ENCODE data around the gene AOPEP.

Gene AOPEP

DNA sequence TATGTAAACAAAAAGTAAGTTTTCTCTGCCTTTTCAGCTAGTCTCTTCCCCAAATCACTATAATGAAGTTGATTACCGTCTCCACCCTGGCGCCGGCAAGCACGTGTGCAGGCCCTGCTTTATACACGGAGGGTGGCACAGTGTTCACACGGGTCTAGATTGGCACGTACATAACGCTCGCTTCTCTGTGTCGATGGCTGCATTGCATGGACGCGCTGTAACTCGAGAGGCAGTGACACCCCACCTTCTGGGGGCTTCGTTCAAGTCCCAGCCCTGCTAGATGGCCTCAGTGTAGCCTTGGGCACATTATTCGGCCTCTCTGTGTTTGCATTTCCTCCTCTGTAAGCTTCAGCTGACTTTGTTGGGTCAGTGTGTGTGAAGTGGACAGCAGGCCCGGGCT is 367.1 kb downstream of the AOPEP start:
- no peaks in the 10 kb centered on the region for H3K36me3 ChIP-seq (ENCODE audit: control insufficient read depth, insufficient read depth, low read length)

DNA sequence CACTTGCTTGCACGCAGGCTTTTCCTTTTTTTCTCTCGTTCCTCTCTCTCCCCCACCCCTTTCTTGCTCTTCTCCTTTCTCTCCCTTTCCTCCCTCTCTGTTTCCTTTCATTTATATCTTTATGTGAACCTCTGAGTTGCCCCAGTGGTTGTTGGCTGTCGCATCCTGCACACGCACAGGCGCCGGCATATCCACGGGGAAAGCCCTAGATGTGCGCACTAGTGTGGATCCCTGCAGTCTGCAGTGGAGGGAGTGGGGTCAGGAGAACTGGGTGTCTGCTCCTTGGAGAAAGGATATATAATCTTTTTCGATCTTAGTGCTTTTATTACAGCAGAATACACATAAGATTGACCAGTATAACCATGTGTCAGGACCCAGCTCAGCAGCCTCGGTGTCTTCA is 367.5 kb downstream of the AOPEP start:
- Histone ChIP-seq H3K4me3 (ENCODE audit: low read depth, low read length) (no peak overlapping the region), H3K9me3 (ENCODE audit: control insufficient read depth, low read length) (no peaks in the 10 kb centered on the region), H3K4me1 (peaks cover 16% of the 10 kb centered on the region), H3K27me3 (ENCODE audit: control insufficient read depth, insufficient read depth, low read length) (no peaks in the 10 kb centered on the region), H3K4me2 (ENCODE audit: low read length) (no peak overlapping the region), H2AFZ (no peak overlapping the region), H3K36me3 (ENCODE audit: control insufficient read depth, insufficient read depth, low read length) (no peaks in the 10 kb centered on the region), H3K79me2 (no peaks in the 10 kb centered on the region), H3K9ac (no peak overlapping the region), H3K27ac (no peak overlapping the region)
- TF ChIP-seq, protein P1, sequence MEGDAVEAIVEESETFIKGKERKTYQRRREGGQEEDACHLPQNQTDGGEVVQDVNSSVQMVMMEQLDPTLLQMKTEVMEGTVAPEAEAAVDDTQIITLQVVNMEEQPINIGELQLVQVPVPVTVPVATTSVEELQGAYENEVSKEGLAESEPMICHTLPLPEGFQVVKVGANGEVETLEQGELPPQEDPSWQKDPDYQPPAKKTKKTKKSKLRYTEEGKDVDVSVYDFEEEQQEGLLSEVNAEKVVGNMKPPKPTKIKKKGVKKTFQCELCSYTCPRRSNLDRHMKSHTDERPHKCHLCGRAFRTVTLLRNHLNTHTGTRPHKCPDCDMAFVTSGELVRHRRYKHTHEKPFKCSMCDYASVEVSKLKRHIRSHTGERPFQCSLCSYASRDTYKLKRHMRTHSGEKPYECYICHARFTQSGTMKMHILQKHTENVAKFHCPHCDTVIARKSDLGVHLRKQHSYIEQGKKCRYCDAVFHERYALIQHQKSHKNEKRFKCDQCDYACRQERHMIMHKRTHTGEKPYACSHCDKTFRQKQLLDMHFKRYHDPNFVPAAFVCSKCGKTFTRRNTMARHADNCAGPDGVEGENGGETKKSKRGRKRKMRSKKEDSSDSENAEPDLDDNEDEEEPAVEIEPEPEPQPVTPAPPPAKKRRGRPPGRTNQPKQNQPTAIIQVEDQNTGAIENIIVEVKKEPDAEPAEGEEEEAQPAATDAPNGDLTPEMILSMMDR (IDR thresholded peaks at IDR 0.05) = no peak

More for the DNA sequence above, 367.1 kb downstream of the AOPEP start:
- no peak overlapping the region for H3K4me3 ChIP-seq (ENCODE audit: low read depth, low read length)
- no peaks in the 10 kb centered on the region for H3K79me2 ChIP-seq
- H2AFZ ChIP-seq = no peak overlapping the region
- H3K27ac ChIP-seq = no peak overlapping the region
- TF ChIP-seq, protein P1 (IDR thresholded peaks at IDR 0.05) = no peak
- H3K9ac ChIP-seq = no peak overlapping the region
- peaks cover 16% of the 10 kb centered on the region for H3K4me1 ChIP-seq
- no peak overlapping the region for H3K4me2 ChIP-seq (ENCODE audit: low read length)
- no peaks in the 10 kb centered on the region for H3K27me3 ChIP-seq (ENCODE audit: control insufficient read depth, insufficient read depth, low read length)
- no peaks in the 10 kb centered on the region for H3K9me3 ChIP-seq (ENCODE audit: control insufficient read depth, low read length)

DNA sequence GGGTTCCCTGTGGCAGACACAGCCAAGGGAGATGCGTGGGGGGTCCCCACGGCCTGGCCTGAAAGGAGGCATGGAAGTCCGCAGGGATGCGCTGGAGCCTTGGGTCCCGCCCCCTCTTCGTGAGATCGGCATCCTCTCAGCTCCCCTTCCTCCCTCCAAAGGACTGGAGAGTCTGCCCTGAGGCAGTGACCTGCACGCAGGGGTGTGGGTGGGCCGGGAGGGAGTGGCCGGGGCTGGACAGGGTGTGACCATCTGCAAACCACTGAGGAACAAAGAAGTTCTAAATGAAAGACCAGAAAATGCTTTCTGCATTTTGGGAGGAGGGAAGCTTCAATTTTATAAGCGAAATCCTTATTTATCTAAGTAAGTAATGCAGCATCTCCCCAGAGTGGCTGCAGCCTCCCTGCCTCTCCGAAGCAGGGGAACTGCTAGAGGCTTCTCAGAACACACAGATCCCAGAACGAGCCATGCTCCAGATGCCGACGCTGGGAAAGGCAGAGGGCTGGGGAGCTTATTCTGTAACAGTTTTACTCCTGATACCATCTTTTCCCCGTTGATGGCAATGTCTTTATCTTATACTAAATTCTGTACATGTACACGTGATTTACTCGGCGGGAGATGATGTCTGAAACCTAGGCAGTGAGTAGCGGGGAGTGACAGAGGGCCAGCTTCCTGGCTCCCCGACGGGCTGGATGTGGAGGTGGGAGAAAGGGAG is 369.3 kb downstream of the AOPEP start:
- Histone ChIP-seq H2AFZ (no peak overlapping the region), H3K4me3 (ENCODE audit: low read depth, low read length) (no peak overlapping the region), H3K4me2 (ENCODE audit: low read length) (no peak overlapping the region), H3K9ac (no peak overlapping the region), H3K27me3 (ENCODE audit: control insufficient read depth, insufficient read depth, low read length) (no peaks in the 10 kb centered on the region), H3K4me1 (peaks cover 15% of the 10 kb centered on the region), H3K36me3 (ENCODE audit: control insufficient read depth, insufficient read depth, low read length) (no peaks in the 10 kb centered on the region), H3K9me3 (ENCODE audit: control insufficient read depth, low read length) (no peaks in the 10 kb centered on the region), H3K27ac (no peak overlapping the region), H3K79me2 (no peaks in the 10 kb centered on the region)
- TF ChIP-seq, protein P1 (IDR thresholded peaks at IDR 0.05) = no peak

DNA sequence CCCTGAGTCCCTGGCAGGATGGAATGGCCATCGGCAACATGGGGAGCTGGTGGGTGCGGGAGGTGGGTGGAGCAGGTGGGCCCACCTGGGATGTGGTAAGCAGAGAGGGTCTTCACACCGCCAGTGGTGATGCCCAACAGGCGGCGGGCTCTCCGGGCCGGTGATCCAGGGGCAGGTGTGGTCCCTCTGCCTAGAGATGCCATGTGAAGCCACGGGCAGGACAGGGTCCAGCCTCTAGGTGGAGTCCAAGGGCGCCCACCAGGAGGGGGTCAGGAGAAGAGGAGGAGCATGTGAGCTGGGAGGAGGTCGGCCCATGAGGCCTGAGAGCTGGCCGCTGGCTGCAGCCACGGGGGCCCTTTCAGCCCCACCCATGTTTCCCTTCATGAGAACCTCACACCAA is 369.9 kb downstream of the AOPEP start:
- Histone ChIP-seq H3K27me3 (ENCODE audit: control insufficient read depth, insufficient read depth, low read length) (no peaks in the 10 kb centered on the region), H3K36me3 (ENCODE audit: control insufficient read depth, insufficient read depth, low read length) (no peaks in the 10 kb centered on the region), H3K79me2 (no peaks in the 10 kb centered on the region), H2AFZ (no peak overlapping the region), H3K27ac (no peak overlapping the region), H3K9ac (no peak overlapping the region), H3K9me3 (ENCODE audit: control insufficient read depth, low read length) (no peaks in the 10 kb centered on the region), H3K4me1 (peaks cover 10% of the 10 kb centered on the region), H3K4me3 (ENCODE audit: low read depth, low read length) (no peak overlapping the region), H3K4me2 (ENCODE audit: low read length) (no peak overlapping the region)
- TF ChIP-seq, protein P1 (IDR thresholded peaks at IDR 0.05) = no peak

DNA sequence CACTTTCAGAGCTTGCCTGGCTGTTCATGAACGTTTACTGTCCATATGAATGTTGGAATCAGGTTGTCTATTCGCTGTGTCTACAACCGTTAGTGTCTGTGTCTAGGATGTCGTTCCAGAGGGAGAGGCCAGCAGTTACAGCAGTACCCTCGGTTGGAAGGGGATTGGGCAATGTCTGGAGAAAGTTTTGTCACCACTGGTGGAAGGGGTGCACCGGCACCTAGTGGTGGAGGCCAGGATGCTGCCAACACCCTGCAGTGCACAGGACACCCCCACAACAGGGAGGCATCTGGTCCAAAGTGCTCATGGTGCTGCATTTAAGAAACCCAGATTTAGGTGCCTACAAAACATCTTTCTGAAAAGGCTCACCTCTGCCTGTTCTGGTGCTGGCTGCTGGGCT is 370.3 kb downstream of the AOPEP start:
- H3K4me1 ChIP-seq = peaks cover 6% of the 10 kb centered on the region
- no peaks in the 10 kb centered on the region for H3K79me2 ChIP-seq
- H3K36me3 ChIP-seq (ENCODE audit: control insufficient read depth, insufficient read depth, low read length) = no peaks in the 10 kb centered on the region
- no peaks in the 10 kb centered on the region for H3K9me3 ChIP-seq (ENCODE audit: control insufficient read depth, low read length)
- H3K27me3 ChIP-seq (ENCODE audit: control insufficient read depth, insufficient read depth, low read length) = no peaks in the 10 kb centered on the region
- H3K4me2 ChIP-seq (ENCODE audit: low read length) = no peak overlapping the region
- no peak overlapping the region for H3K4me3 ChIP-seq (ENCODE audit: low read depth, low read length)
- H3K27ac ChIP-seq = no peak overlapping the region
- no peak overlapping the region for H2AFZ ChIP-seq
- no peak overlapping the region for H3K9ac ChIP-seq
- TF ChIP-seq, protein P1 (IDR thresholded peaks at IDR 0.05) = no peak
